DMS53 (cell line): ENCODE results near the gene LEUTX.
"Not testable (repeated sequence)": the region's sequence is repeated elsewhere in the genome, so short reads cannot be mapped to it uniquely, and the experiment has no call there.

ENCODE experiments used
- DNase-seq: peaks from one replicate; lab custom pipeline; 2025; lab: John Stamatoyannopoulos, UW

Gene LEUTX

GRCh38 chr19:39780894-39781293 lies 2.2 kb downstream of the LEUTX start:
- no peak for DNase-seq

- no peak for DNase-seq
These were observed 9.6 kb downstream of the LEUTX start for GRCh38 chr19:39788244-39788643.

GRCh38 chr19:39792999-39793546 lies 14.4 kb downstream of the LEUTX start:
- peak; percentile 93 for DNase-seq

- no peak for DNase-seq
These were observed 16.3 kb downstream of the LEUTX start for GRCh38 chr19:39795001-39795400.

GRCh38 chr19:39796000-39796498 lies 17.4 kb downstream of the LEUTX start:
- no peak for DNase-seq

- no peak for DNase-seq
These were observed 18.4 kb downstream of the LEUTX start for GRCh38 chr19:39797083-39797482.

GRCh38 chr19:39802958-39803357 lies 24.3 kb downstream of the LEUTX start:
- DNase-seq = no peak

- DNase-seq = no peak
These were observed 26.4 kb downstream of the LEUTX start for GRCh38 chr19:39805104-39805503.

GRCh38 chr19:39807846-39808364 lies 29.3 kb downstream of the LEUTX start:
- DNase-seq = no peak

GRCh38 chr19:39808688-39809087 lies 30.0 kb downstream of the LEUTX start:
- DNase-seq = not testable (repeated sequence)

- no peak for DNase-seq
These were observed 30.7 kb downstream of the LEUTX start for GRCh38 chr19:39809368-39809767.

- peak; percentile 35 for DNase-seq
These were observed 31.8 kb downstream of the LEUTX start for GRCh38 chr19:39810424-39810823.

GRCh38 chr19:39811064-39811463 lies 32.4 kb downstream of the LEUTX start:
- no peak for DNase-seq

- no peak for DNase-seq
These were observed 34.8 kb downstream of the LEUTX start for GRCh38 chr19:39813264-39813993.

GRCh38 chr19:39814111-39814510 lies 35.5 kb downstream of the LEUTX start:
- not testable (repeated sequence) for DNase-seq

GRCh38 chr19:39814595-39814994 lies 35.9 kb downstream of the LEUTX start:
- no peak for DNase-seq

- DNase-seq = no peak
These were observed 37.8 kb downstream of the LEUTX start for GRCh38 chr19:39816287-39817048.

- DNase-seq = no peak
These were observed 39.4 kb downstream of the LEUTX start for GRCh38 chr19:39817888-39818561.

- DNase-seq = no peak
These were observed 40.0 kb downstream of the LEUTX start for GRCh38 chr19:39818626-39819097.

GRCh38 chr19:39819786-39820185 lies 41.1 kb downstream of the LEUTX start:
- DNase-seq = no peak

GRCh38 chr19:39820696-39821095 lies 42.0 kb downstream of the LEUTX start:
- DNase-seq = no peak

GRCh38 chr19:39823686-39824085 lies 45.0 kb downstream of the LEUTX start:
- peak; percentile 53 for DNase-seq
